Measurements from ENCODE around the gene SPIRE2.

Gene SPIRE2

GRCh38 chr16:89786474-89787364 lies 41.6 kb upstream of the SPIRE2 start:
- Histone ChIP-seq H3K4me2 (ENCODE audit: insufficient read depth, low read length) (no peak overlapping the region), H3K27me3 (ENCODE audit: insufficient read depth, low read length, poor library complexity) (no peaks in the 10 kb centered on the region), H3K9me3 (ENCODE audit: insufficient read depth, low read length, severe bottlenecking) (no peaks in the 10 kb centered on the region), H3K4me3 (ENCODE audit: low read depth in 1 of 2, low read length in 2 of 2) (no peak overlapping the region), H4K20me1 (ENCODE audit: insufficient read depth, low read length) (peaks cover 15% of the 10 kb centered on the region; the same call in 1 of the 2 replicates), H3K9ac (ENCODE audit: low read depth, low read length) (no peak overlapping the region), H3K27ac (ENCODE audit: low read length) (no peak overlapping the region), H3K36me3 (ENCODE audit: insufficient read depth, low read length) (peaks cover 94% of the 10 kb centered on the region), H2AFZ (ENCODE audit: low read depth, low read length) (no peak overlapping the region), H3K79me2 (ENCODE audit: insufficient read depth, low read length) (peaks cover 25% of the 10 kb centered on the region), H3K4me1 (ENCODE audit: insufficient read depth, low read length) (no peaks in the 10 kb centered on the region)
- DNase-seq (no peak), ATAC-seq (ENCODE audit: insufficient read depth, low read depth) (no peak)
- TF ChIP-seq, protein P1, sequence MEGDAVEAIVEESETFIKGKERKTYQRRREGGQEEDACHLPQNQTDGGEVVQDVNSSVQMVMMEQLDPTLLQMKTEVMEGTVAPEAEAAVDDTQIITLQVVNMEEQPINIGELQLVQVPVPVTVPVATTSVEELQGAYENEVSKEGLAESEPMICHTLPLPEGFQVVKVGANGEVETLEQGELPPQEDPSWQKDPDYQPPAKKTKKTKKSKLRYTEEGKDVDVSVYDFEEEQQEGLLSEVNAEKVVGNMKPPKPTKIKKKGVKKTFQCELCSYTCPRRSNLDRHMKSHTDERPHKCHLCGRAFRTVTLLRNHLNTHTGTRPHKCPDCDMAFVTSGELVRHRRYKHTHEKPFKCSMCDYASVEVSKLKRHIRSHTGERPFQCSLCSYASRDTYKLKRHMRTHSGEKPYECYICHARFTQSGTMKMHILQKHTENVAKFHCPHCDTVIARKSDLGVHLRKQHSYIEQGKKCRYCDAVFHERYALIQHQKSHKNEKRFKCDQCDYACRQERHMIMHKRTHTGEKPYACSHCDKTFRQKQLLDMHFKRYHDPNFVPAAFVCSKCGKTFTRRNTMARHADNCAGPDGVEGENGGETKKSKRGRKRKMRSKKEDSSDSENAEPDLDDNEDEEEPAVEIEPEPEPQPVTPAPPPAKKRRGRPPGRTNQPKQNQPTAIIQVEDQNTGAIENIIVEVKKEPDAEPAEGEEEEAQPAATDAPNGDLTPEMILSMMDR (IDR thresholded peaks at IDR 0.05; ENCODE audit: borderline replicate concordance, extremely low read depth, low read length, poor library complexity, severe bottlenecking), result no peak
- no peak for TF ChIP-seq EZH2 (IDR thresholded peaks at IDR 0.05; ENCODE audit: borderline replicate concordance, low read depth, low read length, severe bottlenecking)

- Histone ChIP-seq H3K9me3 (ENCODE audit: insufficient read depth, low read length, severe bottlenecking) (no peaks in the 10 kb centered on the region), H3K36me3 (ENCODE audit: insufficient read depth, low read length) (peaks cover 97% of the 10 kb centered on the region)
These were observed 40.9 kb upstream of the SPIRE2 start for GRCh38 chr16:89787365-89787805.

DNA sequence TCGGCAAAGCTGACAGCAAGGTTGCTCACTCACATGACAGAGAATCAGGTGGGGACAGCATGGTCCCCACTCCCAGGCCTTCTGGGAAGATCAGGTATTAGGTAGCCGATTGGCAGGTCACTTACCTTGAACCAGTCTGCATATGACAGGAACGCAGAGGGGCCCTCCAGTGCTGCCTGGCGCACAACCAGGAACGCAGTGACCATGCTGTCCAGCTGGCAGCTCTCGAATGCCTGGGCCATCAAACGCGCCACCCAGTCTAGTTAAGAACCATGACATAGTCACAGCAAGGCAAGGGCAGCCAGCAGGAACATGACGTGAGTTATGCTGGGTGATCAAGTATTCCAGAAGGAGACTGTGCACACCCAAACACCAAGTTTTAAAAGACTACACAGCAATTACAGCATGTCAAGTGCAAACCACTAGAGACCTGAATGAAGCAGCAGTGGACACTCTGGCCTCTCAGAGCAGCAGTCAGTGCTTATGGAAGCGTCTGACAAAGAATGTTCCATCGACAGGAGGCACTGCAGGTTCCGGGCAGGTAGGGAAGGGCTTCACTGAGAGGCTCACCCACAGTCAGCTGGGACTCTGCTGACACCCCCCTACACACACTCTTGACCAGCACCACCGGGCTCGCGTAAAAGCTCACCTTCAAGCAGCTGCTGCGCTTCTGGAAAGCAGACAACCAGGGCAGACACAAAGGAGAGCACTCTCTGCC lies 36.8 kb upstream of the SPIRE2 start:
- TF ChIP-seq EZH2 (IDR thresholded peaks at IDR 0.05; ENCODE audit: borderline replicate concordance, low read depth, low read length, severe bottlenecking), result no peak
- TF ChIP-seq, protein P1 (IDR thresholded peaks at IDR 0.05; ENCODE audit: borderline replicate concordance, extremely low read depth, low read length, poor library complexity, severe bottlenecking), result no peak
- H3K27ac ChIP-seq (ENCODE audit: low read length), result no peak overlapping the region
- no peak overlapping the region for H3K4me3 ChIP-seq (ENCODE audit: low read depth in 1 of 2, low read length in 2 of 2)
- peaks cover 22% of the 10 kb centered on the region; the same call in 1 of the 2 replicates for H4K20me1 ChIP-seq (ENCODE audit: insufficient read depth, low read length)
- no peaks in the 10 kb centered on the region for H3K27me3 ChIP-seq (ENCODE audit: insufficient read depth, low read length, poor library complexity)
- no peak overlapping the region for H3K4me2 ChIP-seq (ENCODE audit: insufficient read depth, low read length)
- H3K79me2 ChIP-seq (ENCODE audit: insufficient read depth, low read length), result peaks cover 31% of the 10 kb centered on the region
- H3K36me3 ChIP-seq (ENCODE audit: insufficient read depth, low read length), result peaks cover 95% of the 10 kb centered on the region
- DNase-seq (no peak), ATAC-seq (ENCODE audit: insufficient read depth, low read depth) (no peak)
- H3K4me1 ChIP-seq (ENCODE audit: insufficient read depth, low read length), result no peaks in the 10 kb centered on the region
- no peaks in the 10 kb centered on the region for H3K9me3 ChIP-seq (ENCODE audit: insufficient read depth, low read length, severe bottlenecking)
- no peak overlapping the region for H2AFZ ChIP-seq (ENCODE audit: low read depth, low read length)
- no peak overlapping the region for H3K9ac ChIP-seq (ENCODE audit: low read depth, low read length)

More at GRCh38 chr16:89787365-89787805, 40.9 kb upstream of the SPIRE2 start:
- H4K20me1 ChIP-seq (ENCODE audit: insufficient read depth, low read length), result peaks cover 16% of the 10 kb centered on the region; the same call in 1 of the 2 replicates
- no peak overlapping the region for H3K4me2 ChIP-seq (ENCODE audit: insufficient read depth, low read length)
- H3K4me3 ChIP-seq (ENCODE audit: low read depth in 1 of 2, low read length in 2 of 2), result no peak overlapping the region
- DNase-seq (no peak), ATAC-seq (ENCODE audit: insufficient read depth, low read depth) (no peak)
- H3K4me1 ChIP-seq (ENCODE audit: insufficient read depth, low read length), result no peaks in the 10 kb centered on the region
- H3K79me2 ChIP-seq (ENCODE audit: insufficient read depth, low read length), result peaks cover 27% of the 10 kb centered on the region
- TF ChIP-seq, protein P1 (IDR thresholded peaks at IDR 0.05; ENCODE audit: borderline replicate concordance, extremely low read depth, low read length, poor library complexity, severe bottlenecking), result no peak
- no peak for TF ChIP-seq EZH2 (IDR thresholded peaks at IDR 0.05; ENCODE audit: borderline replicate concordance, low read depth, low read length, severe bottlenecking)
- H2AFZ ChIP-seq (ENCODE audit: low read depth, low read length), result no peak overlapping the region
- H3K9ac ChIP-seq (ENCODE audit: low read depth, low read length), result no peak overlapping the region
- no peak overlapping the region for H3K27ac ChIP-seq (ENCODE audit: low read length)
- H3K27me3 ChIP-seq (ENCODE audit: insufficient read depth, low read length, poor library complexity), result no peaks in the 10 kb centered on the region
